Islet precursor cell (in vitro differentiated cells): ENCODE results near the gene TCF7L2.
A peak's percentile ranks its signal among the peaks of the same experiment; 100 is the strongest.

Source experiments
- DNase-seq: peaks from one replicate; pipeline ENCODE4 v3.0.0-alpha.2; 2018

TCF7L2 gene

DNA sequence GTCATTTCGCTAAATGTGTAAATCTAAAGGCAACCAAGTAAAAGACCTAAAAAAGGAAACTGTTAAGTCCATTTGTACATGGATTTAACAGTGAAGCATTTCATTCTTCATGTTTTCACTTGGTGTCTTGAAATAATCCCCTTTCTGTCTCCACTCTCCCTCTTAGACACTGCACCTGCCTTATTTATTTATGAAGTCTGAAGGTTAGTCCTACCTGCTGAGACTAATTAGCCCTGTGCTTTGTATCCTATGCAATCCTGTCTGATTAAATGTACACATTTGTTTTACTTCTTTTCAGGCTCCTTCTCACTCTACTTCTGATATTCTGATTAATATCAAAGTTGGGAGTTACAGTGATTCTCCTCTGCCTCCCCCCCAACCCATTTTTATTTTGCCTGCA lies 1.9 kb upstream of the TCF7L2 start:
- DNase-seq = no peak

DNA sequence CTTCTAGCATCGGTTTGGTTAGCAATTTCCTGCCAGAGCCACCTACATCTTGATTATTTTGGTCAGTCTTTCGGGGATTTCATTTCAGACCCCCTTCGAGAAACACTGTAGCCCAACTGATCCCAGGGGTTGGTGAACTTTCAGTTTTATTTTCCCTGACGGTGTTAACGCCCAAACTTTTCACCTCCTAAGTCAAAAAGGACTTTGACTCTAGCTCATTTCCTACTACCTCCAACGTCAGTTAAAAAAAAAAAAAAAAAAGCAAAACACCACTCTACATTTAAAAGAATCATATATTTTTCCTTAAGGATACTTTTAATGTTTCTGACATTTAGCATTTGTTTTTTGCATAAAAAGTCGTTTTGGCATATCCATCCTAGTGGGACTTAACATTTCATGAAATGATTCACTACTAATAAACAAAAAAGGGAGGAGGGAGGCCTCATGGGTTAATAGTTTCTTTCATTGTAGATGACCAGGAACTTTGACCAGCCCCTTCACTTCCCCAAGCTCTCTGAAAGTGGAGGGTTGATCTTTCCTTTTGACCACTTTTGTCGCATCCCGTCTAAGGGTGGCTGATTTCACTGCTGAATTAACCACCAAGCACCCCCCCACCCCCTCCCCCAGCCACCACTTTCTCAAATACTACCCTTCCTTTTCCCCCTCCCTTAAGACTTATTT lies 764 bp upstream of the TCF7L2 start:
- DNase-seq = no peak

DNA sequence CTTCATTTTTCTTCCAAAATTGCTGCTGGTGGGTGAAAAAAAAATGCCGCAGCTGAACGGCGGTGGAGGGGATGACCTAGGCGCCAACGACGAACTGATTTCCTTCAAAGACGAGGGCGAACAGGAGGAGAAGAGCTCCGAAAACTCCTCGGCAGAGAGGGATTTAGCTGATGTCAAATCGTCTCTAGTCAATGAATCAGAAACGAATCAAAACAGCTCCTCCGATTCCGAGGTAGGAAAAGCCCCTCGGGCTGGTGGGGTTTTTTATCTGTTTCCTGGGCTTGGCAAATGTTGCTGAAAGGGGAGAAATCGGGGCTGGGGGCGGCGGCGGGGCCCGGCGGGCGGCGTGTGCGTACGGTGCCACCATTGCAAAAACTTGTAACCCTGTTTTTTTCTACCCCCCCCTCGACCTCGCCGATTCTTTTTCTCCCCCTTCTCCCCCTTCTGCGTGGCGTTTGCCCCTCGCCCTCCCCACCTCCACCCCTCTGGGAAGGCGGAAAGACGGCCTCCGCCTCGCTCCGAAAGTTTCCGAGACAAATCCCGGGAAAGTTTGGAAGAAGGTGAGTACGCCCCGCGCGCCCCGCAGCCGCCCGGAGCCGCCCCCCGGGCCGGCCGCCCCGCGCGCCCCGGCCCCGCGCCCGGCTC lies 789 bp downstream of the TCF7L2 start:
- DNase-seq = no peak

DNA sequence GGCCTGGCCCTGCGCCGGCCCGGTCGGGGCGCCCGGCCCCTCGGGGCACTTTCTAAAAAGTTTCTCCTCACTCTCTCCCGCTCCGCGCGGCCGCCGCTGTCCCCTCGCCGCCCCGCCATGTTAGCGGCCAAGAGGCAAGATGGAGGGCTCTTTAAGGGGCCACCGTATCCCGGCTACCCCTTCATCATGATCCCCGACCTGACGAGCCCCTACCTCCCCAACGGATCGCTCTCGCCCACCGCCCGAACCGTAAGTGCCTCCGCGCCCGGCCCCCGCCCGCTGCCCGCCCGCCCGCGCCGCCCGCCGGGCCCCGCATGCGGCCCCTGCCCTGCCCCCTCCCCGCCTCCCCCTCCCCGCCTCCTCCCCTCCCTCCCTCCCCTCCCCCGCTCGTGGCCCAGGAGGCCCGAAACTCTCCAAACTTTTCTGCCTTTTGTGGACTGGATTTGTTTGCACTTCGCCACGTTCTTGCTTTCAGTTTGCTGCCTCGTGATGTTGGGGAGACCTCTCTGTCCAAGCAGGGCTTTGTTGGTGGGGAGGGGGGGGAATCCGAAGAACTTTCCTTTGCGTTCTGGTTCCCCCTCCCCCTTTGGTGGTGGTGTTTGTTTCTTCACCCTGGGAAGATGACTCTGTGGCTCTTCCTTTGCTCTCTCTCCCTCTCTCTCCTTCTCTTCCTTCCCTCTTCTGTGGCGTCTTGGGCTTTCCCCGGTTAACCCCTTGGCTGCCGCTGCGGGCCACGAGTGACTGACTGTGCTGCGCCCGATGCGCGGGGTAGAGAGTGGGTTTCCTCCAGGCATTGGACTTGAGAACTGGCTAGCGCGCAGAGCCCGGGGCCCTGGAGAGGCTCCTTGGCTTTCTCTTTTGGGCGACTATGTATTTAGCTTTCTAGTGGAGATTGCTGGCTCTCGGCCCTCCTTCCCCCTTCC lies 1.6 kb downstream of the TCF7L2 start:
- DNase-seq = peak; percentile 86

DNA sequence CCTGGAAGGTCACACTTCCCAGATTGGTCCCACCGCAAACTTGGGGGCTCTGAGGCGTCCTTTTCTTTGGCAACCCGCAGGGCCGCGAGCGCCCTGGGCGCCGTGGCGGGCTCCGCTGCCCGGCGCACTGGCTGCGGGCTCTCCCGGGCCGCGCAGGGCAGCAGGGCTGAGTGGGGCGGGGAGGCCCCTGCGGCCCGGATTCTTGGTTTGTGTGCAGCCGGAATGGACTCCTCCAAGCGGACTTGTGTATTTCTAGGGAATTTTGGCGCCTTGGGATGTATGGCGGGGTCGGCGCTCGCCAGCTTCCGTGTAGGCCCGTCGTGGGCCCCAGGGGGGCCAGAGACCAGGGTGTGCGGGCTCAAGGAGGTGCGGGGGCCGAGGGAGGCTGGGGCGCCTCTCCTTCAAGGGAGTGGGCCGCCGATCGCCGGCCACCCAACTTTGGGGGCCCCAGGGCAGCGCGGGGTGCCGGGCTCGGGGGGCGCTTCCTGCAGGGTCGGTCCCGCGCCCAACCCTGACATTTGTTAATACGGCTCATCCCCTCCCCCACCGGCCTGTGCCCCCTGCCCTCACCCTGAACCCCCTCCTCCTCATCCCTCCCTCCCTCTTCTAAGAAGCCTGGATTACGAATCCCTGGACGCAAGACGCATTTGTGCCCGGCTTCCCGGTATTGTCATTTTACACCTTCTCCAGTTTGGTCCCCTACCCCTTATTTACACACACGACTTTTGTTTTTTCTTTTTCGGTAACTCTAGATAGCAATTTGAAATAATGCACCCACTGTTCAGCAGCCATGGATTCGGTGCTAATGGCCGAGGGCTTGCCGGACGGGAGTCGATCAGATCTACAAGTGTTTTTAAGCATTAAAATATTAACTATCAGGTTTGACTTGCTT lies 2.5 kb downstream of the TCF7L2 start:
- DNase-seq = no peak

DNA sequence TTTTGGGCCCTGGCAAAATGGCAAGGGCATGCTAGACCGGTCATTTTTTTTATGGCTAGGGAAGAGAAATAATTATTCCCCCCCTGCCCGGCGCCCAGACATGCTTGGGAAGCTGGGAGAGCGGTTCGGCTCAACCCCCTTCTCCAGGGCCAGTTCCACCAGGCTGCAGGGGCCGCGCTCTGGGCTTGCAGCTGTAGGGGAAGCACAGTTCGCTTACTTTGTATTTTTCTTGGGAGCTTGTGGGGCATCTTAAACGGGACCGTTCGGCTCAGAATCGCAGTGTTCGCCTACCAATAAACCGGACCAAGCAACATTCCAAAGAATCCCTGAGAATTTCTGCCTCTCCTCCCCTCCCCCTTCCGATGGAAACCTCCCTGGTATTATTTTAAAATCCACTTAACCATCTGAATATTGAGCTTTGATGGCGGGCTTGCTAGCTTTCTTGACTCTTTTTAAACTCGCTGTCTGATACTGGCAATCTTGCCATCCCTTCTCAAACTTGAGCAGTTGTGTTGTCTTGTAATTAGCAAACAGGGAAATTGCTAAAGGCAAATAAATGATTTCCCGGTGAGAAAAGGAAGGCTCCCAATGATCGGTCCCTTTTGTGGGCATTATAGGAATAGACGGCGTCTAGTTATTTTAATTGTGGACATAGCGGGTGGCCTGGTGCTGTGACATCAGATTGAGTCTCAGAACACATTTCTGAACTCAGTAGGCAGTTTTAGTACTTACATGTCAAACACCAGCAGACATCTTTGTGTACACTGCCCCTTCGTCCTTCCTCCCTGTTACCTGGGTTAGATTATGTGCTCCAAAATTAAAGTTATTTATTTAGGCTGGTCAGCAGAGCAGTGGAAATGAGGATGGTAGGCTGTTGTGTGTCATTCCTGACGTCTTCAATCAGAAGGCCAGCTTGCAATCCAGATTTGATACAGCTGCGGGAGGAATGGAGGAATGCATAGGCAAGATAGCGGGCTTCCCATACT lies 3.4 kb downstream of the TCF7L2 start:
- peak; percentile 74 for DNase-seq

DNA sequence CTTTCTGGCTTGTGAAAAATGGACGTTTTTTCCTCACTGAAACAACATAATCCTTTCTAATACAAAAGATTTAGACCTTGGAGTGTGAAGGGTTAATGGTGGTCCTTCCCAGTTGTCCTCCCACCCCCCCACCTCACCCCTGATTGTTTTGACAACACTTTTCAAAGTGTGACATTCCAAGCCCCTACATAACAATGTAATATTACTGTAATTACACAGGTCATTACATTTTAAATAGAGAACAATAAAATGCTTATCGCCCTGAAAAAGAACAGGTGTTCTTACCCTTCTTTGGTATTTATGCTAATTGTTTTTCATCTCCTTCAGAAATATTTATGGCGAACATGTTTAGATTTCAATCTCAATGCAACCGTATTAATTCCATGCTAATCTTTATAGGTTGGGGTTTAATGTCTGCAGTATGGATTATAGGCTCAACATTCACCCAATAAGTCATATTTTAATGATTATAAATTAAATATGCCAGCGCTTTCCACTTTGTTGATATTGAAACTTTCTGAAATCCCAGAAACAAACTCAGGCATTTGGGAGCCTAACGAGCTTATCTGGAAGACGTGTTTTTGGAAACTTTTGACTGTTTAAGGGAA lies 5.0 kb downstream of the TCF7L2 start:
- DNase-seq = no peak

DNA sequence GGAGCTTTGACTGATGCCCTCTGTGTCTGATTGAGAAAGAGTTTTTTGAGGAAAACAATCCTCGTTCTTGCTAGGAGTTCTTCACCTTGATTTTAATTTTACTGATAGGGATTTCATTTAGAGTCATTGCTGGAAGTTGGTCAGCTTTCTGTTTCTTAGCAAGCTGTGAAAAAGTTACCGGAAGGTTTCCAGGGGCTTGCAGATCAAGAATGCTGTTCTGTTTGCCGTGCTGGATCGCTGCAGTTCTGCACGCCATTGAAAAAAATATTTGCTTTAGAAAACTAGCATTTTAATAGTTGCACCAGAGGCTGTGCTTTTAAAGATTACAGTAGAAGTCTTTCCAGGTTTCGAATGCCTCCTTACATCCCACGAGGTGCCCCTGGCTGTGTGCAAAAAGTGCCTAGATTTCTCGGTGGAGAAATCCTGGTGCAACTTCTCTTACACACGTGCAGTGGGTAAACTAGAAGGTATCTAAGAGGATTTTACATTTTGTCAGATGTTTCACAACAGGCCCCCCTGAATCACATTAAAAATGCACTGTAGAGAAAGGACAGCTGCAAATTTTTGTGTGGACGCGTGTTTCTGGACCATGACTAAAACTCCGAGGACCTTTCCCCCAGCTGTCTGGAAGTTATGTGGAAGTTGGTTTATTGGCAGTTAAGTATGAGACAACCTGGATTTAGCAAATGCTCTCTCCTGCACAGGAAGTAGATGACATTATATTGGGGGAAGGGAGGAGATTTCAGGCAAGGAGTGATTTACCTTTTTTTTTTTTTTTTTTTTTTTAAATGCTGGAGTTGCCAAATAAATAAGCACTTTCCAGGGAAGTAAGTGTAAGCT lies 5.8 kb downstream of the TCF7L2 start:
- no peak for DNase-seq

DNA sequence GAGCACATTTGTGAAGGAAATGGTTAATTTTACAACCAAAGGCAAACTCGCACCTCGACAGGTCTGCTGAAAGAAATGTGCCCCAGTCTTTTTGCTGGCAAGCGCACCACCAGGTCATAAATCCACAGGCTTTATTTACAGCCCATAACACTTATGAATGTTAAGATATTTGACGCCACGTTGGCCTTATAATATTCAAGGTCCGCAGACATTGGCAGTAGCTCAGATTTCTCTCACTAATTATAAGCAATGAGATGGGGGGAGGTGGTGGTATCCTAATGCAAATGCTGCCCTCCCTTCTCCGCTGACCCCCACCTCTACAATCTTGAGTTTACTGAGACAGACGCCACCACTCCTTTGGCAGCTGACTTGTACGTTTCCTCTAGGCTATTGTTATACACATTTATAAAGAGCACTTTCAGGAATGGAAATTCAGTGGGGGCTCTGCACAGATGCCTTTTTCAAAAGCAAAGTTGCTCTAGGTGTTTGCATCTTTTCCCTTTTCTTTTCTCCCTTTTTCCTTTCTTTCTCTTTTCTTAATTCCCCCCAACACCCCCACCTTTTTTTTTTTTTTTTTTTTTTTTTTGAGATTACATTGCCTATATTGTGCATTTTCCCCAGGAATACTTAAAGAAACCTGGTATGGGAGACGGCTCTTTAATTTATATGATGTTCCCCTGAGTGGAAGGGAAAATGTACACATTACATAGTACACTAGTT lies 6.7 kb downstream of the TCF7L2 start:
- no peak for DNase-seq

DNA sequence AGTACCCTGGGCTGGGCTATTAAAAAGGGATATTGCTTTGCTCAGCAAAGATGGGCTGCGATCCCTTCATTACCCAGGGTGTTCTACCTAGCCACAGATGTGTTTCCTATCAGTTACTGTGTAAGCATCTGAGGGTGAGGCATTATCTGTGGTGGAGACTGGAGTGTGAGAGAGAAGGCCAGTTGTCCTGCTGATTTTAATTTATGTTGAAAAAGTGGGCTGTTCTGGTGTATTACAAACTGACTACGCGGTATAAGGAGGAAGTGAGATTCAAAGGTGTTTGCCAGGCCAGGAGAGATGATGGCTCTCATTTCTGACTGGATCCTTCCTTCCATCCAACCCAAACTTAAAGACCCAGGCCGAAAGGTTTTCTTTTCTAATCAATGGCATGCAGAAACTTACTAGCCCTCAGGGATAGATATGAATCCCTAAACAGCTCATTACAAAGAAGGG lies 7.6 kb downstream of the TCF7L2 start:
- DNase-seq = no peak

DNA sequence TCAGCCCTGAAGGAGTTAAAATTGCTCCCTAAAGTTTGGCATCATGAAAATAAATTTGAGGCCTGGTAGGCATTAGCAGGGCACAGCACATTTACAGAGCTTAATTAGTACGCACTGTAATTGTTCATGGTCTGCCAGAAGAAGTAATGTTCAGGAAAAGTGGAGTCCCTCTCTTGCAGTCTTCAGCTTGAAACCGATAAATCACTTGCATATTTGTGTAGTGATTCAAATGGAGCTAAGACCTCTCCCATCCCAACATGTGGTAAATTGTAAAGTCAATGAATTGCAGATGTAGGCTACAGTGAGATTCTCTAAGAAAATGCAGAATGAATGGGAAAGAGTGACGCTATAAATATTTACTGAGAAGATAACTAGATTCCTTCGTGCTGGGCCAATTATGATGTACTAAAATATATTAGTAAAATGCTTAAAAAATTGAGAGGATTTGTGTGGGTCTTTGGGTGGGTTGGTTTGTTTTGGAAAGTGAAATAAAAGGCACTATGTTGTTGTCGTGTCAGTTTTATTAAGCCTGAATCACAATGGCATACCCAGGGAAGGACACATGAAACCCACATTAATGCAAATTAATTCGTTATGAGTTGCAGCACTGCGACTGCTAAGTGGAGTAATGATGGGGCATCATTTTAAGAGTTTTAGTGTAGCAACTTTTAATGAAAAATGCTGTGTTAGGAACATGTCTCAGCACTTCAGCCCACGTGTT lies 8.4 kb downstream of the TCF7L2 start:
- DNase-seq = no peak

DNA sequence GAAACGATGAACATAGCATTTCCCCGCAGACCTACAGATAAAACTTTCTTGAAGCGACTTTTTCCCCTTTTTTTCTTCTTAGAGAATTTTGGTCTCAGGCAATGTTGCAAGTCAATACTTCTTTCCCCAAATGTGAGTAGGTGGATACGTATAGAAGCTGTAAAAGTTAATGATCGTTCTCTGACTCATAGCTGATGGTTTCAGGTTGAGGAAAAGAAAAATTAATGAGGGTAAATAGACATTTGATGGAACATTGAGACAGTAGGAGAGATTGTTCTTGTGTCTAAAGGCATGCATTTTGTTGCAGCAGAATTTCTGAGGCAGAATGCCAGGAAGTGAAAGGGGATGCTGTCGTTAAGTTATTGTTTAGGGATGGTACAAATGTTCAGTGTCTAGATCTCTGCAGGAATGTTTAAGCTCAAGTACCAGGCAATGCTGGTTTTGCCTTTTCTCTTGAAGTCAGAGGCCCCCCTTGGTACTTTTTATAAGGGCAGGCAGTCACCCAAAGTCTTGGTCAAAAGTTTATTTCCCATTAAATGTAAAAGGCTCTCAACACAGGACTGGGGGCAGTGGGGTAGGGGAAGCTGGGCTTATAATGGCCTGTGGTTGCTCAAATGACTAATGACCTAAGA lies 9.3 kb downstream of the TCF7L2 start:
- no peak for DNase-seq

DNA sequence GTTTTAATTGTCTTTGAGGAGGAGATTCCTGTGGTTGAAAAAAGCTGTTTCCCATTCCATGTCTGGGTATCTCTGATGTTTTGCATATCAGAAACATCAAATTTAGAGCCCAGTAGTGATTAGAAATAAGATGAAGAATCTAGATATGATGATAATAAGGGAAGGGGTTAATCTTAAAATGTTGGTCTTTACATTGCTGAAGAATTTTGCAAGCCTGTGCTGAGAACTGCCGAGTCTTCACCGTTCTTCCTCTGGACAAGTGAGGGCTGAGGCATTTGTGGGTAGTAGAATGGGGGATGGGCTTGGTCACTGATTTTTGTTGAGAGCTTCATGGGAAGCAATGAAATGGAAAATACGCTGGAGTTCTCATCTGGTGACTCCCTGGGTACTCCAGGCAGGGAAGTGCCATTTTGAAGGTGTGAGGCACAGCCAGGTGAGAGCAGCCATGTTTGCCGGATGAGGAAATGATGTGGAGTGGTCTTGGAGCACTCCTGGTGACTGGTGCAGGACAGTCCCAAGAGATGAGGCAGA lies 10.2 kb downstream of the TCF7L2 start:
- DNase-seq = peak; percentile 71

DNA sequence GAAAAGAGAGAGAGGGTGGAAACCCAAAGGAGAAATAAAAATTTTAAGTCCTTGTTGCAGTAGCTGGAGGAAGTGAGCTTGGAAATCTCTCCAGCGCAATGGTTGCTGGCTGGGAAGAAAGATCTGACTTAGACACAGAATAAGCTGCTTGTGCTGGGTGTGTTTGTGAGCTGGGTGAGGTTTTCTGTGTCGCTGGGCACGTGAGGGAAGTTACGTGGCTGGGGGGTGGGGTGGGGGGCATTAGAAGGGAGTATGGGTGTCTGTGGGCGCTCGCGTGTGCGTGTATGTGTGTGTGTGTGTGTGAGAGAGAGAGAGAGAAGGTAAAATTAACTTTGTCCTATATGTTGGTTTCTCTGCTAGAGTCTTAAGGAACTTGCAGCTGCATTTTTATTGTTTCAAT lies 11.6 kb downstream of the TCF7L2 start:
- DNase-seq = no peak

DNA sequence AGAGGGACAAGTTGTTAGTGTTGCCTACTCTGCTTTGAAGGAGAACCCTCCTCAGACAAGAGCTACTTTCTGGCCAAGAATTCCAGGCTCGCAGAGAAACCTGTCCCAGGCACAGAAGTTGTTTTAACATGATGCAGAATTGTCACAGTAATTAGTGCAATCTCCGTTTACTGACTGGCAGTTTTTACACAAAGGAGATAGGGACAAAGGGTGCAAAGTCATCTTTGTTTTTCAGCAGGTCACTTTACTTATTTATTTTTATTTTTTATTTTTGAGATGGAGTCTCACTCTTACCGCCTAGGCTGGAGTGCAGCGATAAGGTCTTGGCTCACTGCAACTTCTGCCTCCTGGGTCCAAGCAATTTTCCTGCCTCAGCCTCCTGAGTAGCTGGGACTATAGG lies 12.3 kb downstream of the TCF7L2 start:
- DNase-seq = peak; percentile 72

DNA sequence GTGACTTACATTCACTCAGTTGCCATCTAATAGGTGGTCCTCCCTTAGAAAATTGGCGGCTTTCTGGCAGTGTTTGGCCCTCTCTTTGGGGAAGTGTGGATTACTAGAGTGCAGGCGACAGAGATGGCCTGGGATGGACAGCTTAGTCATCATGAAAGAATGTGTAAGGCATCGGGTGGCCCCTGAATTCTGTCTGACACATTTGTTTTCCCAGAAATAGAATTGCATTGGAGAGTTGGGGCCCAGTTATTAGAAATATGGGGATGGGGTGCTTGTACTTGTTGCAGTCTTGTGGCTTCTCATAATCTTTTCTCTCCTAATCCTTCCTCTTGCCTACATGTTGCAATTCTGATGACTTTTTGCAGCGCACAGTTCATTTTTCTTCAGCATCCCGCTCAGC lies 13.8 kb downstream of the TCF7L2 start:
- peak; percentile 84 for DNase-seq

DNA sequence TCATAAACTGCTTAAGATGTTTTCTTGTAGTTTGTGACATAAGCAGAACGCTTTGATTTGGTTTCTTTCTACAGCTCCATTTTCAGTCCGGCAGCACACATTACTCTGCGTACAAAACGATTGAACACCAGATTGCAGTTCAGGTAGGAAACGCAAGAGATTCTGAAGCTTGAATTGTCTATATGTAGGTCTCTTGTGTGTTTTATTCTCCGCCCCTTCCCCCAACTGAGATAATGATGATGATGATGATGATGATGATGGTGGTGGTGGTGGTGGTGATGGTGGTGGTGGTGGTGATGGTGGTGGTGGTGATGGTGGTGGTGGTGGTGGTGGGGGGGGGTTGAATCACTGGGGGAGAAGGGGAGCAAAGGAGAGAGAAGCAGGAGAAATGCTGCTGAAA lies 14.4 kb downstream of the TCF7L2 start:
- no peak for DNase-seq
